ENCODE measurements around the gene MPZL2.

GRCh38 chr11:118206391-118207031, 57.6 kb downstream of the MPZL2 start:
- no peak for TF ChIP-seq TBX3 (IDR thresholded peaks at IDR 0.05; ENCODE audit: borderline replicate concordance)
- no peak for TF ChIP-seq ZNF615 (CRISPR knock-in tag; IDR thresholded peaks at IDR 0.05; ENCODE audit: borderline replicate concordance)
- no peak for TF ChIP-seq ZFP41 (CRISPR knock-in tag; IDR thresholded peaks at IDR 0.05; ENCODE audit: borderline replicate concordance)
- no peak for TF ChIP-seq DBP (CRISPR knock-in tag; IDR thresholded peaks at IDR 0.05; ENCODE audit: not compliant biosample characterization)
- TF ChIP-seq CTCF (CRISPR knock-in tag; IDR thresholded peaks at IDR 0.05) = no peak
- TF ChIP-seq TAF1 (CRISPR knock-in tag; IDR thresholded peaks at IDR 0.05) = no peak
- no peak for TF ChIP-seq ZNF275 (CRISPR knock-in tag; IDR thresholded peaks at IDR 0.05; ENCODE audit: borderline replicate concordance)
- TF ChIP-seq ZNF160 (CRISPR knock-in tag; IDR thresholded peaks at IDR 0.05) = no peak
- TF ChIP-seq TFDP2 (CRISPR knock-in tag; IDR thresholded peaks at IDR 0.05) = no peak
- TF ChIP-seq ELF1 (CRISPR knock-in tag; IDR thresholded peaks at IDR 0.05) = no peak
